Brain microvascular endothelial cell (primary cell): ENCODE results near the gene TXNRD1.

ENCODE experiments used
- DNase-seq: peaks from one replicate; pipeline ENCODE4 v3.0.0-alpha.2; 2020
- H3K27ac ChIP-seq: fragments of 250-450 bp; sonication (Bioruptor Pico); 2 replicates; pipeline ENCODE4 v1.5.1; 2020; ENCODE audit warnings: mild to moderate bottlenecking, moderate library complexity
- H3K27me3 ChIP-seq: fragments of 250-450 bp; sonication (Bioruptor Pico); replicated peaks from 2 replicates; pipeline ENCODE4 v1.5.1; 2020; ENCODE audit warnings: mild to moderate bottlenecking
- H3K36me3 ChIP-seq: fragments of 250-450 bp; sonication (Bioruptor Pico); replicated peaks from 2 replicates; pipeline ENCODE4 v1.5.1; 2020; ENCODE audit warnings: mild to moderate bottlenecking
- H3K4me3 ChIP-seq: 2 replicates; pipeline ENCODE4 v1.5.1; 2011; ENCODE audit warnings: low read depth, mild to moderate bottlenecking, control low read depth, low read length, moderate library complexity
- CTCF ChIP-seq: IDR thresholded peaks from 2 replicates; pipeline ENCODE4 v1.5.1; 2011; ENCODE audit warnings: low read depth, mild to moderate bottlenecking, moderate library complexity, low read length, control low read depth, inconsistent platforms; ENCODE audit errors: missing control alignments
- in situ Hi-C: cut with HindIII; loops from 2 replicates; pipeline ENCODE4 v1.10.0; 2017; ENCODE audit warnings: low sequenced_read_pairs, low pct_ligation_motif_present

Gene TXNRD1

GRCh38 chr12:104356231-104357115, 140.9 kb downstream of the TXNRD1 start:
- Histone ChIP-seq H3K27ac (no peak overlapping the region), H3K4me3 (no peak overlapping the region), H3K27me3 (no peaks in the 10 kb centered on the region), H3K36me3 (peaks cover 20% of the 10 kb centered on the region)
- in situ Hi-C loops: no loop called here
- no peak for DNase-seq
- no peak for TF ChIP-seq CTCF

GRCh38 chr12:104357421-104357952, 141.9 kb downstream of the TXNRD1 start:
- Histone ChIP-seq H3K27me3 (no peaks in the 10 kb centered on the region), H3K4me3 (no peak overlapping the region), H3K27ac (no peak overlapping the region), H3K36me3 (peaks cover 13% of the 10 kb centered on the region)
- no peak for DNase-seq
- in situ Hi-C loops: no loop called here
- TF ChIP-seq CTCF: no peak

- H3K27me3 ChIP-seq: no peaks in the 10 kb centered on the region
- peak; percentile 86 for TF ChIP-seq CTCF
- in situ Hi-C loops: no loop called here
- H3K27ac ChIP-seq: no peak overlapping the region
- peaks cover 7% of the 10 kb centered on the region for H3K36me3 ChIP-seq
- DNase-seq: peak; percentile 56
- no peak overlapping the region for H3K4me3 ChIP-seq
Measured at GRCh38 chr12:104358353-104359003, 142.9 kb downstream of the TXNRD1 start.

GRCh38 chr12:104359216-104359615, 143.6 kb downstream of the TXNRD1 start:
- in situ Hi-C loops: no loop called here
- no peak overlapping the region for H3K27ac ChIP-seq
- H3K27me3 ChIP-seq: no peaks in the 10 kb centered on the region
- DNase-seq: no peak
- no peak overlapping the region for H3K4me3 ChIP-seq
- TF ChIP-seq CTCF: no peak
- H3K36me3 ChIP-seq: peaks cover 5% of the 10 kb centered on the region

- H3K27ac ChIP-seq: no peak overlapping the region
- no peak overlapping the region for H3K4me3 ChIP-seq
- no peaks in the 10 kb centered on the region for H3K27me3 ChIP-seq
- peak; percentile 45 for DNase-seq
- no peak for TF ChIP-seq CTCF
- H3K36me3 ChIP-seq: peaks cover 3% of the 10 kb centered on the region
- in situ Hi-C loops: no loop called here
Measured at GRCh38 chr12:104360157-104360556, 144.6 kb downstream of the TXNRD1 start.
